ENCODE data around the gene EFEMP2. TPM values are rescaled to one million over a fixed set of nuclear protein-coding genes. Genes with fewer than 3 reads are reported as not detected.
A peak's percentile ranks its signal among the peaks of the same experiment; 100 is the strongest.

Gene EFEMP2
- total and polyA plus RNA-seq, 4 donors: 34.2 to 67.0 (median 53.8) TPM

GRCh38 chr11:65851811-65852507 lies 20.6 kb downstream of the EFEMP2 start:
- WGBS, 2 donors: 90 to 96% methylated on average over 10 of the region's 10 CpGs
- H3K9ac ChIP-seq (ENCODE audit: insufficient read depth in 1 of 2, low read length in 2 of 2): no peak overlapping the region

GRCh38 chr11:65851083-65851579 lies 21.5 kb downstream of the EFEMP2 start:
- peaks cover 24 to 52% (median 28%) of the 10 kb centered on the region in 4 donors for H3K36me3 ChIP-seq (ENCODE audit: control insufficient read depth in 4 of 4, insufficient read depth in 4 of 4, low read length in 4 of 4)
- WGBS, 2 donors: 90 to 93% methylated on average over 14 of the region's 14 CpGs
- ATAC-seq (ENCODE audit: insufficient read depth, low FRiP score) (no peak), DNase-seq (no peak)
- H3K9ac ChIP-seq (ENCODE audit: insufficient read depth in 1 of 2, low read length in 2 of 2): no peak overlapping the region
- TF ChIP-seq CTCF (IDR thresholded peaks at IDR 0.05; ENCODE audit: control extremely low read depth, extremely low read depth): no peak
- peaks cover 0 to 7% (median 3%) of the 10 kb centered on the region in 5 donors for H3K4me1 ChIP-seq (ENCODE audit: control insufficient read depth in 5 of 5, insufficient read depth in 5 of 5, low read length in 5 of 5)
- no peaks in the 10 kb centered on the region for H3K27me3 ChIP-seq (ENCODE audit: control insufficient read depth in 3 of 3, insufficient read depth in 3 of 3, low read length in 2 of 3)
- H3K27ac ChIP-seq (ENCODE audit: low read depth in 1 of 2, low read length in 1 of 2): no peak overlapping the region
- no peak overlapping the region for H3K4me3 ChIP-seq
- peaks cover 0 to 6% (median 2%) of the 10 kb centered on the region in 4 donors for H3K9me3 ChIP-seq (ENCODE audit: control insufficient read depth in 4 of 4, insufficient read depth in 3 of 4, low read length in 3 of 4)

More at GRCh38 chr11:65851811-65852507, 20.6 kb downstream of the EFEMP2 start:
- Histone ChIP-seq H3K4me1 (ENCODE audit: control insufficient read depth in 5 of 5, insufficient read depth in 5 of 5, low read length in 5 of 5) (peaks cover 0 to 14% (median 8%) of the 10 kb centered on the region in 5 donors), H3K9me3 (ENCODE audit: control insufficient read depth in 4 of 4, insufficient read depth in 3 of 4, low read length in 3 of 4) (peaks cover 0 to 6% (median 2%) of the 10 kb centered on the region in 4 donors), H3K27ac (ENCODE audit: low read depth in 1 of 2, low read length in 1 of 2) (no peak overlapping the region), H3K4me3 (no peak overlapping the region), H3K36me3 (ENCODE audit: control insufficient read depth in 4 of 4, insufficient read depth in 4 of 4, low read length in 4 of 4) (peaks cover 24 to 53% (median 29%) of the 10 kb centered on the region in 4 donors), H3K27me3 (ENCODE audit: control insufficient read depth in 3 of 3, insufficient read depth in 3 of 3, low read length in 2 of 3) (no peaks in the 10 kb centered on the region)
- TF ChIP-seq CTCF (IDR thresholded peaks at IDR 0.05; ENCODE audit: control extremely low read depth, extremely low read depth): no peak
- no peak for ATAC-seq (ENCODE audit: insufficient read depth, low FRiP score)
- peak in 1 of 3 donors; percentile 11 for DNase-seq

- H3K9me3 ChIP-seq (ENCODE audit: control insufficient read depth in 4 of 4, insufficient read depth in 3 of 4, low read length in 3 of 4): peaks cover 0 to 6% (median 2%) of the 10 kb centered on the region in 4 donors
- peaks cover 20 to 45% (median 22%) of the 10 kb centered on the region in 4 donors for H3K36me3 ChIP-seq (ENCODE audit: control insufficient read depth in 4 of 4, insufficient read depth in 4 of 4, low read length in 4 of 4)
- H3K9ac ChIP-seq (ENCODE audit: insufficient read depth in 1 of 2, low read length in 2 of 2): no peak overlapping the region
- TF ChIP-seq CTCF (IDR thresholded peaks at IDR 0.05; ENCODE audit: control extremely low read depth, extremely low read depth): no peak
- 79 to 85% methylated on average over 20 of the region's 20 CpGs for WGBS, 2 donors
- no peak overlapping the region for H3K4me3 ChIP-seq
- H3K27ac ChIP-seq (ENCODE audit: low read depth in 1 of 2, low read length in 1 of 2): no peak overlapping the region
- DNase-seq (no peak), ATAC-seq (ENCODE audit: insufficient read depth, low FRiP score) (no peak)
- no peaks in the 10 kb centered on the region for H3K27me3 ChIP-seq (ENCODE audit: control insufficient read depth in 3 of 3, insufficient read depth in 3 of 3, low read length in 2 of 3)
- H3K4me1 ChIP-seq (ENCODE audit: control insufficient read depth in 5 of 5, insufficient read depth in 5 of 5, low read length in 5 of 5): peaks cover 0 to 1% (median 0%) of the 10 kb centered on the region in 5 donors
Observed at GRCh38 chr11:65850217-65851082, 22.1 kb downstream of the EFEMP2 start.
